GM12878 (cell line): Measurements from ENCODE around the gene LMF1. TPM values are rescaled to one million over a fixed set of nuclear protein-coding genes. Genes with fewer than 3 reads are reported as not detected.

ENCODE experiments used
- ATAC-seq: fragments of 200-7000 bp; cut with Tn5 transposase; 3 replicates; pipeline ENCODE4 v1.9.1; 2020; ENCODE audit warnings: mild to moderate bottlenecking, moderate library complexity
- BruUV-seq: library from RNA; stranded (reverse); fragments of 400-500 nt; replicated peaks from 2 replicates; lab custom pipeline; 2021; lab: Mats Ljungman, UMichigan
- CTCF ChIA-PET: fragments of 300-600 bp; sonication (Branson Sonifier 250); formaldehyde crosslinking; extraction: SDS; loops from one replicate; lab custom pipeline; 2021; ENCODE audit warnings: inconsistent platforms; lab: Yijun Ruan, JAX
- POLR2A ChIA-PET: fragments of 350-600 bp; formaldehyde crosslinking; extraction: SDS; loops from one replicate; lab custom pipeline; 2021; ENCODE audit warnings: inconsistent platforms; lab: Charles Lee
- RAD21 ChIA-PET: fragments of 300-600 bp; sonication (Branson Sonifier 250); formaldehyde crosslinking; loops from one replicate; lab custom pipeline; 2023; ENCODE audit warnings: antibody characterized with exemption; ENCODE audit not compliant: unreplicated experiment; lab: Charles Lee
- SMC1A ChIA-PET: fragments of 300-600 bp; sonication (Branson Sonifier 250); formaldehyde crosslinking; loops from one replicate; lab custom pipeline; 2023; ENCODE audit not compliant: unreplicated experiment, uncharacterized antibody; lab: Charles Lee
- DNase-seq: peaks from one replicate; pipeline ENCODE4 v3.0.0-alpha.2; 2011; ENCODE audit warnings: low read depth, low spot score
- FAIRE-seq: peaks from 3 replicates; lab custom pipeline; 2011; peaks lifted over from hg19 to GRCh38; lab: Jason Lieb, UNC
- H2AFZ ChIP-seq: 2 replicates; pipeline ENCODE4 v1.6.0; 2011; ENCODE audit warnings: low read depth, low read length, control low read depth; ENCODE audit not compliant: control insufficient read depth
- H3K27ac ChIP-seq: 2 replicates; pipeline ENCODE4 v1.5.1; 2011; ENCODE audit warnings: control low read depth; ENCODE audit not compliant: control insufficient read depth, insufficient read depth
- H3K27me3 ChIP-seq, 2 experiments: replicated peaks in 1 of 2; 2 replicates each; pipeline versions ENCODE4 v1.6.0 to v1.6.1; 2011; ENCODE audit warnings: low read length in 1 of 2; ENCODE audit not compliant: control insufficient read depth in 2 of 2, insufficient read depth in 2 of 2
- H3K36me3 ChIP-seq, 2 experiments: 2 replicates each; pipeline ENCODE4 v1.5.1; 2011; ENCODE audit warnings: low read length in 1 of 2; ENCODE audit not compliant: control insufficient read depth in 2 of 2, insufficient read depth in 2 of 2
- H3K4me1 ChIP-seq: 2 replicates; pipeline ENCODE4 v1.6.1; 2011; ENCODE audit warnings: mild to moderate bottlenecking, low read length, moderate library complexity, mixed read lengths; ENCODE audit not compliant: control insufficient read depth, insufficient read depth
- H3K4me2 ChIP-seq: 2 replicates; pipeline ENCODE4 v1.6.0; 2011; ENCODE audit warnings: control low read depth; ENCODE audit not compliant: control insufficient read depth, insufficient read depth
- H3K4me3 ChIP-seq: fragments of 200-600 bp; sonication (generic); 2 replicates; pipeline ENCODE4 v1.5.1; 2016
- H3K79me2 ChIP-seq: 2 replicates; pipeline ENCODE4 v1.6.0; 2011; ENCODE audit warnings: low read length; ENCODE audit not compliant: control insufficient read depth, insufficient read depth
- H3K9ac ChIP-seq: 2 replicates; pipeline ENCODE4 v1.8.0; 2011; ENCODE audit warnings: low read length, control low read depth, mixed read lengths; ENCODE audit not compliant: control insufficient read depth, insufficient read depth
- H3K9me3 ChIP-seq: replicated peaks from 3 replicates; pipeline ENCODE4 v1.5.1; 2011; ENCODE audit warnings: mild to moderate bottlenecking, low read length; ENCODE audit not compliant: control insufficient read depth, insufficient read depth
- H4K20me1 ChIP-seq: 2 replicates; pipeline ENCODE4 v1.6.0; 2011; ENCODE audit not compliant: control insufficient read depth, insufficient read depth
- ATF7 ChIP-seq: fragments of 450-650 bp; IDR thresholded peaks from 2 replicates; pipeline ENCODE4 v1.6.1; 2016; ENCODE audit warnings: low read depth, mild to moderate bottlenecking
- BCLAF1 ChIP-seq: fragments of 450-650 bp; IDR thresholded peaks from 2 replicates; pipeline ENCODE4 v1.6.1; 2017; ENCODE audit warnings: antibody characterized with exemption, mild to moderate bottlenecking, moderate library complexity
- CEBPZ ChIP-seq: fragments of 150-350 bp; IDR thresholded peaks from 2 replicates; pipeline ENCODE4 v1.6.1; 2016; ENCODE audit warnings: low read depth, low read length
- CREM ChIP-seq: IDR thresholded peaks from 2 replicates; pipeline ENCODE4 v1.6.1; 2014; ENCODE audit warnings: antibody characterized with exemption, low read depth
- CUX1 ChIP-seq: IDR thresholded peaks from 2 replicates; pipeline ENCODE4 v1.6.1; 2012; ENCODE audit warnings: improper control_type of control experiment, low read depth, low read length; ENCODE audit not compliant: insufficient replicate concordance
- DPF2 ChIP-seq: fragments of 450-650 bp; IDR thresholded peaks from 2 replicates; pipeline ENCODE4 v1.6.1; 2017; ENCODE audit warnings: mild to moderate bottlenecking
- EED ChIP-seq: sonication (generic); IDR thresholded peaks from 2 replicates; pipeline ENCODE4 v1.6.1; 2016; ENCODE audit warnings: antibody characterized with exemption, low read depth
- SMAD1 ChIP-seq: fragments of 450-650 bp; IDR thresholded peaks from 2 replicates; pipeline ENCODE4 v1.6.1; 2018; ENCODE audit warnings: mild to moderate bottlenecking, low read depth; ENCODE audit not compliant: partially characterized antibody
- SREBF1 ChIP-seq: IDR thresholded peaks from 2 replicates; pipeline ENCODE4 v1.6.1; 2012; ENCODE audit warnings: mild to moderate bottlenecking, low read length
- SRF ChIP-seq, 2 experiments: IDR thresholded peaks; 2 replicates each; pipeline ENCODE4 v1.6.1; 2011; ENCODE audit warnings: low read depth in 2 of 2, low read length in 2 of 2, mild to moderate bottlenecking in 1 of 2, moderate library complexity in 1 of 2
- TAF1 ChIP-seq: IDR thresholded peaks from 2 replicates; pipeline ENCODE4 v1.6.1; 2011; ENCODE audit warnings: mild to moderate bottlenecking, low read depth, low read length, borderline replicate concordance
- TCF7 ChIP-seq: IDR thresholded peaks from 2 replicates; pipeline ENCODE4 v1.6.1; 2014; ENCODE audit warnings: antibody characterized with exemption, borderline replicate concordance
- ZNF217 ChIP-seq: fragments of 450-650 bp; IDR thresholded peaks from 2 replicates; pipeline ENCODE4 v1.6.1; 2017; ENCODE audit warnings: antibody characterized with exemption, mild to moderate bottlenecking
- ZNF622 ChIP-seq: fragments of 450-650 bp; IDR thresholded peaks from 2 replicates; pipeline ENCODE4 v1.6.1; 2017; ENCODE audit warnings: mild to moderate bottlenecking, inconsistent platforms
- WGBS: methylation state at CpG from one replicate; pipeline ENCODE4 v1.1.6; 2016; ENCODE audit warnings: low lambda C conversion rate; ENCODE audit not compliant: insufficient replicate concordance, insufficient coverage; ENCODE audit errors: missing lambda C conversion rate; 5-methylcytosine and 5-hydroxymethylcytosine counted together
- in situ Hi-C: fragments of 300-500 bp; cut with MboI; formaldehyde crosslinking; loops from 9 replicates; pipeline ENCODE4 v1.14.3; 2018; ENCODE audit warnings: mixed read lengths
- intact Hi-C: fragments of 100-400 bp; cut with micrococcal nuclease; formaldehyde crosslinking; loops from one replicate; pipeline ENCODE4 v1.14.2; 2022; ENCODE audit not compliant: unreplicated experiment
- polyA plus RNA-seq, 11 experiments: library from polyadenylated mRNA; depleted of rRNA in 4 of 11; unstranded in 6 of 11; stranded (reverse) in 5 of 11; fragments of >200 nt; fragmentation: Nextera tagmentation in 4 of 11; fragmentation: Illumina TruSeq in 1 of 11; extraction: Ambion mirVana in 4 of 11; extraction: Trizol in 1 of 11; gene quantifications; 1 replicate in 1 of 11; 2 replicates in 10 of 11; pipeline versions ENCODE4 v1.2.1 to v1.2.3, GENCODE V29; 2011 to 2016; ENCODE audit warnings: inconsistent platforms in 2 of 11, missing spikeins in 2 of 11, low read depth in 1 of 11
- total RNA-seq, 4 experiments: library from RNA; depleted of rRNA in 3 of 4; stranded (reverse); fragments of >200 nt in 3 of 4; fragmentation: Illumina TruSeq in 1 of 4; extraction: Trizol in 1 of 4; gene quantifications; 2 replicates each; pipeline versions ENCODE4 v1.2.1 to v1.2.3, GENCODE V29; 2013 to 2021

Gene LMF1
- total and polyA plus RNA-seq, 10 of the 15 experiments (the other 5 are each of a cell fraction or from before 2014, with no cell fraction given), result 0.18 to 3.2 (median 1.4) TPM; not detected in 1

DNA sequence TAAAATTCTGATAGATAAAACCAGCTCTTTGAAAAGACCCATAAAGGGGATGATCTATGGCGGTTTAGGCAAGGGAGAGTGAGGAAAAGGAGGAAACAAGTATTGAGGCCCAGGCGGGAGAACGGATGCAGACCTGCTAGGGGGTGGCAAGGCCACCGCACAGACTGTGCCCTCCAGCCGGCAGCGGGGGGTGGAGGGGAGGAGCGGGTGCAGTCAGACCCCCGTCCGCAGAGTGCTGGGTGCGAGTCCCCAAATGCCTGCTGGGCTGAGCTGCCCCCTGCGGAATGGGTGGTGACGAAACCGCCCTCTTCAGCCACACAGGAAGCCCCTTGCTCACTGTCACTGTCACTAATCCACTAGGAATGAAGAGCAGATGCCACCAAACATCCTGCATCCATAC is 46.0 kb downstream of the LMF1 start:
- ChIA-PET SMC1A (no interaction called here), CTCF (no interaction called here), RAD21 (no interaction called here), POLR2A (no interaction called here)
- Histone ChIP-seq H2AFZ (no peak overlapping the region), H3K27me3 (no peaks in the 10 kb centered on the region), H3K36me3 (no peaks in the 10 kb centered on the region), H3K27ac (no peak overlapping the region), H3K9ac (no peak overlapping the region), H3K4me2 (no peak overlapping the region), H4K20me1 (no peaks in the 10 kb centered on the region), H3K79me2 (no peaks in the 10 kb centered on the region), H3K4me1 (no peaks in the 10 kb centered on the region), H3K9me3 (peaks cover 1% of the 10 kb centered on the region; the same call in 1 of the 3 replicates), H3K4me3 (no peak overlapping the region)
- BruUV-seq, result no TSS peak
- ATAC-seq (no peak), FAIRE-seq (no peak), DNase-seq (no peak)
- 76% methylated on average over 13 of the region's 13 CpGs for WGBS
- in situ Hi-C loops, result no loop called here
- intact Hi-C loops, result no loop called here
- no peak for TF ChIP-seq CEBPZ
- no peak for TF ChIP-seq TAF1
- no peak for TF ChIP-seq ATF7
- TF ChIP-seq SMAD1, result no peak
- no peak for TF ChIP-seq TCF7
- TF ChIP-seq EED, result no peak
- no peak for TF ChIP-seq SREBF1
- TF ChIP-seq ZNF622, result no peak
- TF ChIP-seq CREM, result no peak
- TF ChIP-seq CUX1, result no peak
- TF ChIP-seq ZNF217, result no peak
- no peak for TF ChIP-seq BCLAF1
- no peak for TF ChIP-seq DPF2
- no peak for TF ChIP-seq SRF (IDR thresholded peaks at IDR 0.05; ENCODE audit: low read depth in 2 of 2, low read length in 2 of 2)
